ENCODE results near the gene CNTN1. TPM values are rescaled to one million over a fixed set of nuclear protein-coding genes. Genes with fewer than 3 reads are reported as not detected.

Gene CNTN1
- total and polyA plus RNA-seq, 9 of the 15 experiments (the other 6 are each of a cell fraction or from before 2014, with no cell fraction given): 0.16 TPM; not detected in 8

GRCh38 chr12:40915172-40915571, 222.9 kb downstream of the CNTN1 start (continued):
- no peak for TF ChIP-seq ZNF507 (tag; conservative IDR thresholded peaks at IDR 0.05)

- no peak overlapping the region for H2AFZ ChIP-seq (ENCODE audit: low read depth, low read length)
- no peak overlapping the region for H3K4me3 ChIP-seq
- no peak for DNase-seq (ENCODE audit: extremely low read depth in 1 of 4, low spot score in 3 of 4)
- H3K36me3 ChIP-seq (ENCODE audit: control insufficient read depth, insufficient read depth, low read length): no peaks in the 10 kb centered on the region
- no peaks in the 10 kb centered on the region for H3K9me3 ChIP-seq (replicated peaks; ENCODE audit: control insufficient read depth, insufficient read depth, low read depth, low read length)
- FAIRE-seq: no peak
- no peaks in the 10 kb centered on the region for H3K79me2 ChIP-seq (ENCODE audit: control insufficient read depth, insufficient read depth, low read length)
- H3K4me1 ChIP-seq (replicated peaks in 1 of 2; ENCODE audit: control insufficient read depth in 2 of 2, insufficient read depth in 2 of 2, low read length in 2 of 2): no peaks in the 10 kb centered on the region
- ChIA-PET POLR2A (no interaction called here), CTCF (ENCODE audit: low intra/inter-chr PET ratio) (no interaction called here)
- H3K9me1 ChIP-seq (ENCODE audit: control insufficient read depth, insufficient read depth, low read length): no peaks in the 10 kb centered on the region
- no peaks in the 10 kb centered on the region for H4K20me1 ChIP-seq (replicated peaks; ENCODE audit: control insufficient read depth, insufficient read depth, low read length)
- in situ Hi-C loops (cut with MboI): loop anchor here (25.0 kb wide), 1 partner anchor 755 kb away; no protein-coding TSS in a partner anchor
- 0% methylated on average over 6 of the region's 6 CpGs for WGBS (ENCODE audit: insufficient coverage, low coverage, missing lambda C conversion rate)
- no peak overlapping the region for H3K27ac ChIP-seq (ENCODE audit: extremely low read depth, low read depth, low read length)
- ATAC-seq: no peak
- TF ChIP-seq U2AF1 (optimal IDR thresholded peaks at IDR 0.05; ENCODE audit: low read depth, low read length): no peak
- no peak for TF ChIP-seq HNRNPLL (IDR thresholded peaks at IDR 0.05; ENCODE audit: low read depth, low read length, poor library complexity, severe bottlenecking)
- TF ChIP-seq ZNF140 (CRISPR knock-in tag; IDR thresholded peaks at IDR 0.05): no peak
- no peak for TF ChIP-seq ZBTB17 (CRISPR knock-in tag; IDR thresholded peaks at IDR 0.05)
- TF ChIP-seq ZNF165 (CRISPR knock-in tag; IDR thresholded peaks at IDR 0.05; ENCODE audit: borderline replicate concordance): no peak
- no peak for TF ChIP-seq ILF3 (IDR thresholded peaks at IDR 0.05; ENCODE audit: borderline replicate concordance)
- TF ChIP-seq TFAP4 (CRISPR knock-in tag; IDR thresholded peaks at IDR 0.05; ENCODE audit: borderline replicate concordance): no peak
- TF ChIP-seq SFPQ (IDR thresholded peaks at IDR 0.05; ENCODE audit: low read depth, low read length): no peak
- no peak for TF ChIP-seq U2AF2 (optimal IDR thresholded peaks at IDR 0.05; ENCODE audit: low read depth, low read length)
- TF ChIP-seq ZNF175 (CRISPR knock-in tag; IDR thresholded peaks at IDR 0.05; ENCODE audit: low read depth): no peak
- intact Hi-C loops (cut with micrococcal nuclease): no loop called here
- no TSS peak for BruUV-seq (replicated peaks)
- H3K9ac ChIP-seq (ENCODE audit: insufficient read depth in 1 of 2, low read depth in 2 of 2, low read length in 2 of 2): no peak overlapping the region
- H3K4me2 ChIP-seq (ENCODE audit: insufficient read depth, low read length): no peak overlapping the region
- H3K27me3 ChIP-seq (ENCODE audit: control insufficient read depth in 2 of 2, insufficient read depth in 2 of 2, low read length in 2 of 2): no peaks in the 10 kb centered on the region
Measured at GRCh38 chr12:40917561-40917960, 225.3 kb downstream of the CNTN1 start.
